ENCODE results near the gene TMC3.

TMC3 gene

GRCh38 chr15:81317642-81318017, 56.4 kb downstream of the TMC3 start:
- no peak for DNase-seq

GRCh38 chr15:81316267-81316666, 57.7 kb downstream of the TMC3 start:
- no peak for DNase-seq

- no peak for DNase-seq
Observed at GRCh38 chr15:81315452-81316175, 58.4 kb downstream of the TMC3 start.

GRCh38 chr15:81314378-81314777, 59.6 kb downstream of the TMC3 start:
- DNase-seq, result no peak

GRCh38 chr15:81313686-81314085, 60.3 kb downstream of the TMC3 start:
- no peak for DNase-seq

- no peak for DNase-seq
Observed at GRCh38 chr15:81312790-81313543, 61.0 kb downstream of the TMC3 start.

- DNase-seq, result peak; percentile 92
Observed at GRCh38 chr15:81311752-81312464, 62.1 kb downstream of the TMC3 start.

- no peak for DNase-seq
Observed at GRCh38 chr15:81310480-81310879, 63.5 kb downstream of the TMC3 start.

GRCh38 chr15:81309647-81310450, 64.2 kb downstream of the TMC3 start:
- no peak for DNase-seq

GRCh38 chr15:81308260-81308659, 65.8 kb downstream of the TMC3 start:
- DNase-seq, result no peak

GRCh38 chr15:81304226-81304625, 69.8 kb downstream of the TMC3 start:
- no peak for DNase-seq

- DNase-seq, result no peak
Observed at GRCh38 chr15:81303244-81304225, 70.5 kb downstream of the TMC3 start.

- no peak for DNase-seq
Observed at GRCh38 chr15:81302701-81303109, 71.3 kb downstream of the TMC3 start.

GRCh38 chr15:81301815-81302399, 72.1 kb downstream of the TMC3 start:
- no peak for DNase-seq

- DNase-seq, result no peak
Observed at GRCh38 chr15:81301385-81301784, 72.6 kb downstream of the TMC3 start.

- no peak for DNase-seq
Observed at GRCh38 chr15:81299630-81300273, 74.3 kb downstream of the TMC3 start.

GRCh38 chr15:81299156-81299555, 74.9 kb downstream of the TMC3 start:
- no peak for DNase-seq

- DNase-seq, result no peak
Observed at GRCh38 chr15:81298611-81299010, 75.4 kb downstream of the TMC3 start.

GRCh38 chr15:81297603-81298575, 76.1 kb downstream of the TMC3 start:
- no peak for DNase-seq

Data from SIG-M5 (cell line).